HCT116 (cell line): Measurements from ENCODE around the gene C1orf146. TPM values are rescaled to one million over a fixed set of nuclear protein-coding genes. Genes with fewer than 3 reads are reported as not detected.

ENCODE experiments used
- ATAC-seq: fragments of 200-7000 bp; cut with Tn5 transposase; 2 replicates; pipeline ENCODE4 v1.9.1; 2020; ENCODE audit warnings: mild to moderate bottlenecking, moderate library complexity
- BruUV-seq: library from RNA; stranded (reverse); fragments of 400-500 nt; replicated peaks from 2 replicates; lab custom pipeline; 2021; lab: Mats Ljungman, UMichigan
- CTCF ChIA-PET: fragments of 300-600 bp; sonication (Branson Sonifier 250); formaldehyde crosslinking; loops from one replicate; lab custom pipeline; 2021; ENCODE audit warnings: antibody characterized with exemption; lab: Charles Lee
- POLR2A ChIA-PET: fragments of 300-600, 350-600 bp; sonication (Branson Sonifier 250); formaldehyde crosslinking; loops from one replicate; lab custom pipeline; 2021; ENCODE audit warnings: antibody characterized with exemption; lab: Charles Lee
- RAD21 ChIA-PET, 2 experiments: fragments of 300-600 bp; sonication (Branson Sonifier 250); formaldehyde crosslinking; loops; one replicate each; lab custom pipeline; 2023; ENCODE audit warnings: low total read pairs in 2 of 2; ENCODE audit not compliant: uncharacterized antibody in 2 of 2, unreplicated experiment in 2 of 2, low non-redundant PET in 1 of 2; lab: Charles Lee
- DNase-seq: peaks from one replicate; pipeline ENCODE4 v3.0.0-alpha.2; 2010; ENCODE audit warnings: low read depth, low spot score
- H2AFZ ChIP-seq: fragments of 200-600 bp; shearing (Covaris generic), sonication (generic); 2 replicates; pipeline ENCODE4 v1.6.1; 2017; ENCODE audit warnings: low read depth, mixed run types, mixed read lengths, antibody characterized with exemption, low read length; ENCODE audit not compliant: poor library complexity, severe bottlenecking
- H3K27ac ChIP-seq: 2 replicates; pipeline ENCODE4 v1.5.1; 2012; ENCODE audit warnings: low read depth, low read length
- H3K27me3 ChIP-seq: fragments of 200-600 bp; sonication (generic); 2 replicates; pipeline ENCODE4 v1.6.1; 2016; ENCODE audit warnings: mixed run types, low read length, mixed read lengths; ENCODE audit not compliant: insufficient read depth
- H3K36me3 ChIP-seq, 2 experiments: fragments of 200-500 bp in 1 of 2; fragments of 200-600 bp in 1 of 2; sonication (Bioruptor generic) in 1 of 2; sonication (generic) in 1 of 2; 2 replicates each; pipeline versions ENCODE4 v1.5.1 to v1.6.1; 2014 to 2016; ENCODE audit warnings: low read length in 2 of 2, inconsistent platforms in 1 of 2, mixed read lengths in 1 of 2, mixed run types in 1 of 2; ENCODE audit not compliant: insufficient read depth in 2 of 2, control insufficient read depth in 1 of 2
- H3K4me1 ChIP-seq, 2 experiments: fragments of 200-600 bp in 1 of 2; sonication (generic) in 1 of 2; 2 replicates each; pipeline versions ENCODE4 v1.5.1 to v1.6.1; 2012 to 2017; ENCODE audit warnings: low read length in 2 of 2, inconsistent platforms in 1 of 2, mild to moderate bottlenecking in 1 of 2, mixed read lengths in 1 of 2, mixed run types in 1 of 2, moderate library complexity in 1 of 2; ENCODE audit not compliant: insufficient read depth in 2 of 2, control insufficient read depth in 1 of 2
- H3K4me2 ChIP-seq: fragments of 200-600 bp; sonication (generic); 2 replicates; pipeline ENCODE4 v1.6.1; 2017; ENCODE audit warnings: mixed run types, low read length, mixed read lengths
- H3K4me3 ChIP-seq, 2 experiments: fragments of 200-600 bp in 1 of 2; sonication (generic) in 1 of 2; replicated peaks in 1 of 2; 2 replicates each; pipeline ENCODE4 v1.5.1; 2011 to 2016; ENCODE audit warnings: low read length in 2 of 2, control low read depth in 1 of 2, low read depth in 1 of 2, mild to moderate bottlenecking in 1 of 2, mixed read lengths in 1 of 2, mixed run types in 1 of 2
- H3K79me2 ChIP-seq: fragments of 200-600 bp; sonication (generic); 2 replicates; pipeline ENCODE4 v1.6.1; 2017; ENCODE audit warnings: mild to moderate bottlenecking, mixed run types, low read length, moderate library complexity, mixed read lengths; ENCODE audit not compliant: insufficient read depth
- H3K9ac ChIP-seq: fragments of 200-600 bp; sonication (generic); 2 replicates; pipeline ENCODE4 v1.6.1; 2016; ENCODE audit warnings: low read length, mixed read lengths
- H3K9me2 ChIP-seq: fragments of 200-600 bp; sonication (generic), shearing (Covaris generic); 2 replicates; pipeline ENCODE4 v1.6.1; 2017; ENCODE audit warnings: mixed run types, mild to moderate bottlenecking, moderate library complexity; ENCODE audit not compliant: insufficient read depth
- H3K9me3 ChIP-seq, 2 experiments: fragments of 200-500 bp in 1 of 2; fragments of 200-600 bp in 1 of 2; sonication (Bioruptor generic) in 1 of 2; sonication (generic) in 1 of 2; 2 replicates each; pipeline ENCODE4 v1.6.1; 2014 to 2017; ENCODE audit warnings: low read length in 2 of 2, mixed read lengths in 2 of 2, inconsistent platforms in 1 of 2, low read depth in 1 of 2, mild to moderate bottlenecking in 1 of 2, mixed run types in 1 of 2, moderate library complexity in 1 of 2; ENCODE audit not compliant: control insufficient read depth in 1 of 2, insufficient read depth in 1 of 2
- H4K20me1 ChIP-seq: fragments of 200-600 bp; sonication (generic), shearing (Covaris generic); 2 replicates; pipeline ENCODE4 v1.6.1; 2017; ENCODE audit warnings: mixed run types, mild to moderate bottlenecking, moderate library complexity; ENCODE audit not compliant: insufficient read depth
- CEBPB ChIP-seq: IDR thresholded peaks from 2 replicates; pipeline ENCODE4 v1.6.1; 2012; ENCODE audit warnings: low read depth
- CTCF ChIP-seq, 3 experiments: fragments of 200-600 bp in 1 of 3; sonication (generic) in 1 of 3; IDR thresholded peaks in 2 of 3; conservative IDR thresholded peaks in 1 of 3; 2 replicates each; pipeline ENCODE4 v1.5.1; 2012 to 2017; ENCODE audit warnings: low read depth in 2 of 3, low read length in 2 of 3, antibody characterized with exemption in 1 of 3, borderline replicate concordance in 1 of 3, control low read depth in 1 of 3, mild to moderate bottlenecking in 1 of 3, mixed read lengths in 1 of 3, mixed run types in 1 of 3, moderate library complexity in 1 of 3; ENCODE audit not compliant: insufficient read depth in 1 of 3
- EGR1 ChIP-seq: IDR thresholded peaks from 2 replicates; pipeline ENCODE4 v1.6.1; 2012; ENCODE audit warnings: low read depth
- EZH2 ChIP-seq: fragments of 200-600 bp; sonication (generic); IDR thresholded peaks from 2 replicates; pipeline ENCODE4 v1.6.1; 2017; ENCODE audit warnings: antibody characterized with exemption, mixed run types
- FOSL1 ChIP-seq: IDR thresholded peaks from 2 replicates; pipeline ENCODE4 v1.6.1; 2012; ENCODE audit warnings: low read depth
- POLR2AphosphoS5 ChIP-seq: IDR thresholded peaks from 2 replicates; pipeline ENCODE4 v1.6.1; 2011; ENCODE audit warnings: mild to moderate bottlenecking, low read depth, low read length, moderate library complexity
- REST ChIP-seq: IDR thresholded peaks from 2 replicates; pipeline ENCODE4 v1.6.1; 2012; ENCODE audit warnings: low read depth
- SP1 ChIP-seq: IDR thresholded peaks from 2 replicates; pipeline ENCODE4 v1.6.1; 2012; ENCODE audit warnings: low read depth
- SRF ChIP-seq: IDR thresholded peaks from 2 replicates; pipeline ENCODE4 v1.6.1; 2012; ENCODE audit warnings: low read depth
- TCF7L2 ChIP-seq: IDR thresholded peaks from 2 replicates; pipeline ENCODE4 v1.7.0; 2011; ENCODE audit warnings: borderline replicate concordance, inconsistent platforms; ENCODE audit not compliant: insufficient read depth, insufficient read length; ENCODE audit errors: extremely low read depth
- ZBTB33 ChIP-seq: IDR thresholded peaks from 2 replicates; pipeline ENCODE4 v1.6.1; 2011; ENCODE audit warnings: mild to moderate bottlenecking, low read length, moderate library complexity; ENCODE audit not compliant: insufficient replicate concordance; ENCODE audit errors: extremely low read depth
- ZFX ChIP-seq: fragments of 450-650 bp; IDR thresholded peaks from 2 replicates; pipeline ENCODE4 v1.6.1; 2017
- ZNF274 ChIP-seq: fragments of 200-500 bp; sonication (Bioruptor generic); IDR thresholded peaks from 2 replicates; pipeline ENCODE4 v1.6.1; 2014; ENCODE audit warnings: mild to moderate bottlenecking, low read depth, low read length, inconsistent platforms
- intact Hi-C: fragments of 100-400 bp; cut with micrococcal nuclease; formaldehyde crosslinking; loops from 2 replicates; pipeline ENCODE4 v1.10.0; 2022
- total RNA-seq: library from RNA; stranded (reverse); gene quantifications from one replicate; pipeline ENCODE4 v1.2.1, GENCODE V29; 2021; ENCODE audit not compliant: unreplicated experiment
- TF ChIP-seq, protein P1 (sequence below): IDR thresholded peaks from 2 replicates; pipeline ENCODE4 v1.6.1; 2012

The C1orf146 gene
- total RNA-seq, 1 experiment from 2014 or later: not detected

DNA sequence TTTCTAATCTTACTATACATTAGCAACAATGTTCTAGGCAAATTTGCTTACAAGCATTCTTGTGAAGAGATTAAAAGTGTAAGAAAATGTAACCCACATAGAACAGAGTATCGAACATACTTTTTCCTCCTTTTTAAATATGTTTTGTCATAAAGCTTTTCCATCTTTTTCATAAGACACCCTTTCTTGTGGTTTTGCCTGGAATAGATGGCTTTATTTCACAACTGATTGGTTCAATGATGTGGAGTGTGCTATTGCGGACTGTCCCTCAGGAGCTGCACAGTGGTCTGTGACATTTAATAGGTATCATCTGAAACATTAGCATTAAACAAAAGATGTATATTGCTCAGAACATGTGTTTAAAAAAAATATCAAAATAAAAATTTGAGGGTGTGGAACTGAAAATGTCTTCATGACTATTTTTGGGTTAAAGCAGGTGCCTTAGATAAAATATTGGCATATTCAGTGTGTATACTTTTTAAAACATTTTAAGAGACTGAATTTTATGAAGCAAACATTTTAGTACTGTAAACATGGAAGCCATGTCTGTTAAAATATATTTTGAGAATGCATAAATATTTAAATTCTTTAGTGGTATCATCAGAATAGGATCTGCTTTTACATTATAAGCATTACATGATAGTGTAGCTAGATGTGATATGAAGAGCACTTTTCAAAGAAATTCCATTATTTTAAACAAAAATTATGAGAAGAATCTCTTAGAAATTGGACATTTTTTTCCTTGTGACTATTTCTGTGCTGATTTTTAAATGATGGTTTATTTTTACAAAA, 48.3 kb upstream of the C1orf146 start:
- POLR2A ChIA-PET: no interaction called here
- no peak overlapping the region for H3K4me2 ChIP-seq

More for the DNA sequence above, 48.3 kb upstream of the C1orf146 start:
- Histone ChIP-seq H3K36me3 (no peaks in the 10 kb centered on the region), H3K4me1 (no peaks in the 10 kb centered on the region), H4K20me1 (no peaks in the 10 kb centered on the region), H3K9me3 (no peaks in the 10 kb centered on the region), H3K9me2 (no peaks in the 10 kb centered on the region), H3K27me3 (no peaks in the 10 kb centered on the region), H3K9ac (no peak overlapping the region), H3K4me3 (no peak overlapping the region), H2AFZ (no peak overlapping the region), H3K79me2 (no peaks in the 10 kb centered on the region), H3K27ac (no peak overlapping the region)
- no TSS peak for BruUV-seq
- TF ChIP-seq EGR1 (no peak), CEBPB (no peak), POLR2AphosphoS5 (no peak), FOSL1 (no peak), SRF (no peak), ZNF274 (no peak), EZH2 (no peak), SP1 (no peak), ZFX (no peak), ZBTB33 (no peak), TCF7L2 (no peak), REST (no peak), CTCF (IDR thresholded peaks at IDR 0.05 in 2 of 3, conservative IDR thresholded peaks at IDR 0.05 in 1 of 3; ENCODE audit: borderline replicate concordance in 1 of 3, insufficient read depth in 1 of 3, low read depth in 2 of 3, low read length in 2 of 3) (no peak)
- TF ChIP-seq, protein P1, sequence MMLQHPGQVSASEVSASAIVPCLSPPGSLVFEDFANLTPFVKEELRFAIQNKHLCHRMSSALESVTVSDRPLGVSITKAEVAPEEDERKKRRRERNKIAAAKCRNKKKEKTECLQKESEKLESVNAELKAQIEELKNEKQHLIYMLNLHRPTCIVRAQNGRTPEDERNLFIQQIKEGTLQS: no peak
- ChIA-PET CTCF (no interaction called here), RAD21 (no interaction called here)
- no peak for ATAC-seq
- DNase-seq: no peak
- intact Hi-C loops: no loop called here
